GM21529 (cell line): ENCODE measurements around the gene DNAH10.

Experiments
- ATAC-seq: cut with Tn5 transposase; IDR thresholded peaks from one replicate; pipeline ENCODE4 v1.9.1; 2021; ENCODE audit not compliant: unreplicated experiment

The DNAH10 gene

DNA sequence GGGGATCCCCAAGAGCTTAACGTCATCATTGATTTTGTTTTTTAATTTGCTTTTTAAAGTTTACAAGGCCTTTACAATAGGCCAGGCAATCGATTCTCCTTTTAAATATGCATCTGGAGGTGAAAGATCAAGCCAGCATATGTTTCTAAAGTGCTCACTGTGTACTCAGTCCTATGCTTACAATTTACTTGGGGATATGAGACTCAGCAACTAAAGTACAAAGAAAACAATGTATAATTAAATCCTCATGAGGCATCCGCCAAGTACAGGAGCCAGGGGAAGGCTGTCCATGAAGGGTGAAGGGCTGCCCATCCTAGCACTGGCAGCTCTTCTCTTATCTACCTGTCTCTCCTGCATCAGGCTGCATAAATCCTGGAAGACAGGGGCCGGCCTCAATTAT, 198.8 kb downstream of the DNAH10 start:
- ATAC-seq, result no peak

DNA sequence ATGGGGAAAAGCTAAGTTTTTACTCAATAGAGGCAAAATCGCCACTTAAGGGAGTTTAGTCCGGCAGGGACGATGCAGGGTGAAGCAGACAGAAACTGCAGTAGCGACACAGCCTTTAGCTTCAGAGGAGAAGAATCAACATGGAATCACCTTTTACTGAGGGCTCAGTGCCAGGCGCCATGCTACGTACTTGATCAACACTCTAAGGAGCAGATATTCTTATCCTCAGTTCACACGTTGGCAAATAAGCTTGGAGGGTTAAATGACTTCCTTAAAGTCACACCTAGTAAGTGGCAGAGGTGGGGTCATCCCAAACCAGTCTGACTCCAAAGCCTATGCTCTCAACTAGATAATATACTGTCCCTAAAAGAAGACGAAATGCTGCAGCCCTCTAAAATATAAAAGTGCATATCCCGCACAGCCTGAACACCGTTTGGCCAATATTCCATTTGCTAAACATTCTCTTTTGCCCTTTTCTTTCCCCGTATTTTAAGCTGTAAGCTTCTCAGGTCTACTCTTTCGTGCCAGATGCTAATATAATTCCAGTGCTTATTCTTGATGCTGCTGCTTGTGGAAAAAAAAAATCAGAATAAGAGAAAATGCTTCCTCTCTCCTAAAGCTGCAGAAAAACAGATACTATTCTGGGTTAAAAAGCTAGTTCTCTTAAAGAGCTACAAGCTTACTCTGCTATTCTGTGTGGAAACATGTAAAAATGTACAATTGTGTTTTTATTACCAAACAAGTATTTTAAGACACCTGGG, 199.7 kb downstream of the DNAH10 start:
- no peak for ATAC-seq

DNA sequence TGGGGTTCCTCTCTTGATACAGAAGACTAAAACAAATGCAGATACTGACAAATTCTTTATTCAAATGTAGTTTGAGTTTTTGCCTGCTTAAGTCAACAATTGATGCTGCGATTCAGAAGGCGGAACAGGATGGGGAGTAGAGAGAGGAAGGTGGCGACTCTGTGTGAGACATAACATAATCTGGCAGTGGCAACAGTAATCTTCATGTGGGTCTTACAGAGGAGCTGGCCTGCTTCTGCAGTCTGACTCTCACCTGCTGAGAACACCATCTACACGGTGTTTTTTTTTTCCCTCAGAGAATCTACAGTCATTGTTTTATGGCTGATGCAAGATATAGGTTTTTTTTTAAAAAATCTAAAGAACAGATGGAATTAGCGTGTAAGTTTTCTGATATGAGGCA, 200.4 kb downstream of the DNAH10 start:
- ATAC-seq, result no peak

DNA sequence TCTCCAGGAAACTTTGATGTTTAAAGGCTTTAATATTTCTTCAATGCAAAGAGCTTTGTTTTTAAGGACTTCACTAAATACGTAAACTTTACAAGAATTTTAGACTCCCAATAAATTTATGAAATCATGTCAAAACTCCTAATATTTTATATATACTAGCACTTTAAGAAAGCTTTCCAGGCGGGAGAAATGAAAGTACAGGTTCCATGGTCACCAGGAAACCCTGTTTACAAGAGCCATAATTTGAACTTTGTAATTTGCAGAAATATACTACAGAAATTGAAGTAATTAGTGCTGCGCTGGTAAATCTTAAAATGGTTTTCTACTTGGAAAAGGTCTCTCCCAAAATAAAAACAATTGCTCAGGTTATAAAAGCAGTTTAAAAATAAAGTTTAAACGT, 201.7 kb downstream of the DNAH10 start:
- ATAC-seq, result no peak

DNA sequence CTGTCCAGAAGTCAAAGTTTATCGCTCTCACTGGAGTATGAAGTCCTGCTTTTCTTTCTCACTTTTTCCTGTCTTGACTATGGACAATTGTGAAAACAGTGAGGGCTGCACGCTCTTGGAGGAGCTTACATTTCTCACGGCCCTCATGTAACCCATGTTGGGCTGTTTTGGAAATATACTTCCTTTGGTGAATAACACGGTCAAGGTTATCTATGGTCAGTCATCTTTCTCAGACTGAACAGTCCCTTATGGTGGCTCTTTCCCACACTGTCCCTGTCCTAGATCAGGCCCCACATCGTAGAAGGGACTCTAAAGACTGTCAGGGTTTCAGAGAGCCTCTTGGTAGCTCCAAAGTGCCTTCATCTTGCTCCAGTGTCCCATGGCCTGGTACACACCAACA, 203.3 kb downstream of the DNAH10 start:
- ATAC-seq, result no peak

DNA sequence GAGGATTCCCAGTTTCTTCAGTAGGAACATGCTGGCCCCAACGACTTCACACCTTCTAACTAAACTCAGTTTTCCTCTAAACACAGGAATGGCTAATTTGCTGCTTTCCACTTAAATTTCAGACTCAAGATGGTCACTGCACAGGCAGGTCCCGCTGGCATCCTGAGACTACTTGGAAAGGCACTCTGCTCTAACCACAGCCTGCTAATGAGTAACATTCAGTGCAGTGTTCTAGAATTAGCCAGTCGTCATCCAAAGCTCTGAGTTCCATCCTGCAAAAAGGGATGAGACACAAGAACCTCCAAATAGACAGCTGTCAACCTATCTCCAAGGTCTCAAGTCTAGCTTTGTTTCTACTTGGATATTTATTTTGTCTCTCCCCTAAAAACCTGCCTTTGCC, 204.5 kb downstream of the DNAH10 start:
- no peak for ATAC-seq

DNA sequence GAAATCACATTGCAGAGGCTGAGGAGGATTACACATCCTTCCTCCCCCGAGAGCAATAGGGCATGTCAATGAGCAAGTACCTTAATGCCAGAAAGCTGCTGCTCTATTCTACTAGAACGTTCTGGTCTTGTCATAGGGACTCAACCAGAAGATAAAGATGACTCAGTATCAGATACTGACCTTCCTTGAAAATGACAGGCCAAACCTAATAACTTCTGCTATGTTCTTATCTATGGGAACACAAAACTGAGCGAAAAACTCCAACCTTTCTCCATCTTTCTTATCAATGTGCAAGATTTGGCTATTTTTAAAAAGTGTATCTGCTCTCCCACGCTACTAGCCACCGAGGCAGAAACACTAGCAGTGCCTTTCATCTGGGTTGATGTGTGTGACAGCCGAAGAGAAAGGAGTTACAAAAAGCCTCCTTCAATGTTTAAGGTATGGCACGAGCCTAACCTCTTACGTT, 205.1 kb downstream of the DNAH10 start:
- ATAC-seq, result no peak

DNA sequence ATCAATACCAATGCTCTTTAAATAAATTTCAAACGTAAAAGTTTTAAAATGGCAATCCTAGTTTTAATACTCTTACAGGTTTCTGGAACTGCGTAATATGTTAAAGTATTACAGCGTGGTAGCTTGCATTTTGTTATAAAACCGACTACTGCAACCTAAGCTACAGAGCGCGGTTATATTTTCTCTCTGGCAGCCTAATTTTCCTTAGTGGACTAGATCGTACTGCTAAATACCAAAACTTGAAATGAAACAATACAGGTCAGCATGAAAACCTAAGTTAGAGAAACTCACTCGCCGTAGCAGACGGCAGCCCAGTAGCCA, 209.3 kb downstream of the DNAH10 start:
- ATAC-seq, result no peak

DNA sequence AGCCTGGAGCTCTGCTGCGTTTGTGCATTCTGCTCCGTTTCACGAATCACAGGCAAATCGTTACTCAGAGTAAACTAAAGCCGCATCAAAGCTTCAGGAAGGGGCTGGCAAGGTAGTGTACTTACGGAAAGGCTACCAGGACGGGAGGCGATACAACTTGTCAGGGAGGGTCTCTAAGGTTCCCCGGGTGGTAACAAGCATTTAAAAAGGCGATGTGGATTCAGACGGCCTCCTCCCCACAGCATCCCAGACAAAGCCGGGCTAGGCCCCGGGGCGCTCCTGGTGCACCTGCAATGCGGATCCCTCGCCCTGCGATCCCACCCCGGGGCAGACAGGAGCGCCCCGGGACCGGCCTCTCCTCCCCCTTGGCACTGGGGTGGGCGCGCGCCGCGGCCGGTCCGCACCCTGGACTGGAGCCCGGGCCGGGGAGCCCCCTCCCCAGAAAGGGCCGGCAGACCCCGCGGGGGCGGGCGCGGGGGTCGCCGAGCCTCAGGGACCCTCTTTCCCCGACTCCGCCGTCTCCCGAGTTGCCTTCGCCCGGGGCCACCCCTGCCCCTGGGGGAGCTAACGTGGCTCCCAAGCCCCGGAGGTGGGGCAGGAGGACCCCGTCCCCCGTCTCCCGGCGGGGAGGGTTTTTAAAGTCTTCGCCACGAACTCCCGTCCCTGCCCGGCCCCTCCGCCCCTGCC, 209.8 kb downstream of the DNAH10 start:
- ATAC-seq, result peak; percentile 11

DNA sequence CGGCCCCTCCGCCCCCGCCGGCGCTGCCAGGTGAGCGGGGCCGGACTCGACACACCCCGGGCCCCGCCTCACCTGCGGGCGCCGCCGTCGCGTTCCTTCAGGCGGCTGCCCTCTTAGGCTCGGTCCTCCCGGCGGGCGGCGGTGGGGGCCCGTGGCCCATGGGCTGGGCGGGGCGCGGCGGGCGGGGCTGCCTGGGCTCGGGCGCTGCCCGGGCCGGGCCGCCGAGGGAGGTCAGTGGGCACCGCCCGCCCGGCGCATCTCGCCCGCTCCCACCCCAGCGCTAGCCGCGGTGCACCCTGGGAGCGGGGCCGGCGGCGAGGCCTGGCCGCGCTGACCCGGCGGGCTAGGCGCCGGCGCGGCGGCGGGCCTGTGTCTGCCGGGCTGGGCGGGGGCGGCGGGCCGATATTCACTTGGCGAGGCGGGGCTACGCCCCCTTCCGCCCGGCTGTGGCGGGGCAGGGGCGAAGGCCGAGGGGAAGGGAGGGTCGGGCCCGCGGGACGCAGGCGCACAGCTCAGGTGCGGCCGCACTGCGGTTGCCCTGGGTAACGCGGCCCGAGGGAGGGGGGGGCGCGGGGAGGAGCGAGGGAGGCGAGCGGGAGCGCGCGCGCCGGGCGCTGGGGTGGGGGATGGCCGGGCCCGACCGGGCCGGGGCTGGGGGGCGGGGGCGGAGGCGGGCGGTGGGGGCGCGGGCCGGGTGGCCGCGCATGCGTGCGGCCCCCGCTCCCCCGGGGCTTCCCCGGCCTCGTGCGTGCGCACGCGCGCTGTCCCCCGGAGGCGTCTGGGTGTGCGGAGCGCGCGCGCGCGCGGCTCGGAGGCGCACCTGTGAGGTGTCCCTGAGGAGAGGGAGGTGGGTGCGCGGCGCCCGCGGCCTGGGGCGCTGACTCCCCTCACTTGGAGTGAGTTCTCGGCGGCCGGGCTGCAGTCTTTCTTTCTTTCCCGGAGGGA, 210.6 kb downstream of the DNAH10 start, which contains the start of the genes CCDC92 and ZNF664:
Gene CCDC92 (minus strand): TSS at position 375 of the 945 bp plus-strand sequence. CDS start 28,526 bp downstream, outside the sequence.
Gene ZNF664 (plus strand): TSS at position 759 of the 945 bp plus-strand sequence. CDS start 38,930 bp downstream, outside the sequence.
- ATAC-seq, result peak; percentile 78

DNA sequence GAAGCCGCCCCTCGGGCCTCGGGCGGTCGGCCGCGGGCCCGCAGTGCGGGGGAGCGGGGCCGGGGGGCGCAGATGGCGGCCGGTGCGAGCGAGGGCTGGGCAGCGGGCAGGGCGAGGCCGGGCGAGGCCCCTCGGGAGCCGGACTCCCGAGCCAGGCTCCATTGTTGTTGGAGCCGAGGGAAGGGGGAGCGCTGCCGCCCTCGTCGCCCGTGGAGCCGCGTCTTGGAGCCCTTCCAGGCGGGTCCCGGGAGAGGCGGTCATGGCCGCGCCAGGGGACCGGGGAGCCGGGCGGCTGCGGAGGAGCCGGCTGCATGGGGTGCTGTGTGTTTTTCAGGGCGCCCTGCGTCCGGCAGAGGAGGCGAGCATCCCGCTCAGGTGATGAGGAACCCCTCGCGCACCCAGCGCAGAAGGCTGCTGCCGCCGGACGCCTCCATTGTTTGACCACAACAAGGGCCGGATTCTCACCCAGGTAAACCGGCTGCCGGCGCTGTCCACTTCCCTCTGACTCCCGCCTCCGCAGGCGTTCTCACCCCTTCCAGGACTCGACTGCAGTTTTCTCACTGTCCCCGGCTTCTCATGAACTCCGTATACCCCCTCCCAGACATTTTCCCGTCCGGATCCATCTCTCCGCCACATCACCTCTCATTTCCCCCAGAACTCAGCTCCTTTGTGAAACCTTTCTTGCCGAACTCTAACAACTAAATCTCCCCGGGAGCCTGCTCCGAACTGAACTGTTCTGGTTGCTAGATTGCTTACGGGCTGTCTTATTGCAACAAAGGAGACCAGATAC, 211.6 kb downstream of the DNAH10 start:
- ATAC-seq, result peak; percentile 14

DNA sequence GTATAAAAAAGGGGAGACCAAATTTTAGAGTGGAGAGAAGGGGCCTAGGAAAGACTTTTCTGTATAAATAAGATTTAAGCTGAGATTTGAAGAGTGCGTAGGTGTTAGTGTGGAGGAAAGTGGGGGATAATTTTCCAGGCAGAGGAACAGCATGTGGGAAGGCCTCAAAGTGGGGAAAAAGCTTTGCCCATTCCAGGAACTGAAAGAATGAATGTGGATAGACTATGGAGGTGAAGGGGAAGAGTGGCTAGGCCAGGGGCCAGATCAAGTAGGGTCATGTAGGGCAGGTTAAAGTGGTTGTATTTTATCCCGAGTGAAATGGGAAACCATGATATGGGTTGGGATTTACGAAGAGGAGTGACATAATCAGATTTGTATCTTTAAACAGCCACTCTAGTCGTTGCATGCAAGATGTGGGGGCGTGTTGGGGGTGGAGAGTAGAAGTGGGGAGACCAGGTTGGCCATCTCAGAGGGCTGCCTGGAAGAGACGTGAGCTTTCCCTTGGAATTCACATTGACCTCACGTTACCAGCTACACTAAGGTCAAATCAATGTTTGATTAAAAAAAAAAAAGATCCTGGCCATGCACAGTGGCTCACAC, 214.2 kb downstream of the DNAH10 start:
- ATAC-seq, result no peak

DNA sequence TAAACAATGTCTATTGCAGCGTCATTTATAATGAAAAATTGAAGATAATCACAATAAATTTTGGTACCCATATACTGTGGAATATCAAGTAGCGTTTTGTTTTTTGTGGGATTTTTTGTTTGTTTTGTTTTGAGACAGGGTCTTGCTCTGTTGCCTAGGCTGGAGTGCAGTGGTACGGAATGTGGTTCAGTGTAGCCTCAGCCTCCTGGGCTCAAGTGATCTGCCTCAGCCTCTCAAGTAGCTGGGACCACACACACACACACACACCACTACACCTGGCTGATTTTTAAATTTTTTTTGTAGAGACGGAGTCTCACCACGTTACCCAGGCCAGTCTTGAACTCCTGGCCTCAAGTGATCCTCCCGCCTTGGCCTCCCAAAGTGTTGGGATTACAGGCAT, 217.5 kb downstream of the DNAH10 start:
- ATAC-seq, result no peak

DNA sequence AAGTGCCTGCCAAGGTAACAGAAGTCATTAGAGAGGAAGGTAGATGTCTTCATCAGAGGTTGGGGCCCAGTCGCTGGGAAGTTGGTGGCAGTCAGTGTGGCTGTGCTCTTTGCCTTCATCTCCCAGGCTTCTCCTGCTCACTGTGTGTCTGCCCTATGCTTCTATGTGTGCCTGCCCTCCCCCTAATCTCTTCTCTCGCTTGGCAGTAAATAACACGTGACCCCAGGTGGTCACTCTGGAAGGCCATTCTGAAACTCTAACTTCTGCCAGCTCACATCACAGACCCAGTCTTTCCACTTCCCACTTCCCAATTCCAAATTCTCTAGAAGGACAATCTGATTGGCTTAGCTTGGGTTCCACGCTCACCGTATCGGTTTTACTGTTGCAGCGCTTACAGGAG, 220.2 kb downstream of the DNAH10 start:
- ATAC-seq, result no peak

DNA sequence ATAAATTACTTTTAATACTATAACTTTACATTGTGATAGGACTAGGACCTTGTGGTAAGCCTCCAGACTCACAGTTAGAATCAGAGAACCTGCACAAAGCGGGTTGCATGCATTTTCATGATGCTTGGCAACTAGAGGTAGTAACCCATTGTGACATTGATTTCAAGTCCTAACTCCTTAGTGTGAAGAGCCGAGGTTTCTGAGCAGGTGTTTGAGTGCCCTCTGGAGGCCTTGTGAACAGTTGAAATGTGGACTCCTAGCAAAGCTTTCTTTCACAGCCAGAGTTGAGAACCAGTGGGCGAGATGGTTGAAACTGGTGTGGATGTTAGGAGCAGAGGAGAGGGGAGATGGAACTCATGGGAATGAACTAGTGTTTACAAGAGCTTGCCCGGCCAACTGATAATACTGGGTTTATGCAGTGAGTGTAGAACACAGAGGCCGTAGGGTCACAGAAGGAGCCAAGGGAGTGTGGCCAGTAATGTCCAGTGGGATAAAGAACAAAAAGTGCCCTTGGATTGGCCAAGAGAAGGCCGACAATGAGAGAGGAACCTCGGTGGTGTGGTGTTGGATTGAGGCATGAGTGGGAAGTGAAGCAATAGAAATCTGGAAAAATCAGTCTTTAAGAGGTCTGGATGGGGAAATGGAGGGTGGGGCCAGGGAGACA, 221.9 kb downstream of the DNAH10 start:
- peak; percentile 69 for ATAC-seq

DNA sequence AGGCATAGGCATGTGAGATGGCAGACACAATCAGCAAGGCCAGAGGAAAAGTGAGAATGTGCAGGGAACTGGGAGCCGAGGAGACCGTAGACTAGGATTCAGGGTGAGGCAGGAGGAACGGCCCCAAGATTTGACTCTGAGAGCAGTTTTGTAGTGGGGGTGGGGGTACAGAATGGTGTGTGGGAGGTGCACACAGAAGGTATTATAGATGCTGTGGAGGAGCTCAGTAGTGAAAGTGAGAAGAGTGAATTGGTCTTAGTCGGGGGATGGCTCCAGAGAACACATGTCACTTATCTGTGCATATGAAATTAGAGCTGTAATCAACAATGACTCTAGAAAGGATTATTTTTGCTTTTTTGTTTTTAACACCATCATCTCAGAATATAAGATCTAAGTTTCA, 222.8 kb downstream of the DNAH10 start:
- peak; percentile 48 for ATAC-seq
